OCI-LY7 (cell line): ENCODE results near the gene CSF1R.

Source experiments
- EZH2phosphoT487 ChIP-seq: fragments of 200-600 bp; sonication (generic); IDR thresholded peaks from 2 replicates; pipeline ENCODE4 v1.6.1; 2018; ENCODE audit warnings: low read depth, borderline replicate concordance, mild to moderate bottlenecking, mixed run types, antibody characterized with exemption, low read length, moderate library complexity, mixed read lengths
- TF ChIP-seq, protein P1 (sequence below): fragments of 200-600 bp; sonication (generic); conservative IDR thresholded peaks from 2 replicates; pipeline ENCODE4 v1.5.1; 2014; ENCODE audit warnings: mild to moderate bottlenecking, antibody characterized with exemption, low read length, moderate library complexity, mixed read lengths

DNA sequence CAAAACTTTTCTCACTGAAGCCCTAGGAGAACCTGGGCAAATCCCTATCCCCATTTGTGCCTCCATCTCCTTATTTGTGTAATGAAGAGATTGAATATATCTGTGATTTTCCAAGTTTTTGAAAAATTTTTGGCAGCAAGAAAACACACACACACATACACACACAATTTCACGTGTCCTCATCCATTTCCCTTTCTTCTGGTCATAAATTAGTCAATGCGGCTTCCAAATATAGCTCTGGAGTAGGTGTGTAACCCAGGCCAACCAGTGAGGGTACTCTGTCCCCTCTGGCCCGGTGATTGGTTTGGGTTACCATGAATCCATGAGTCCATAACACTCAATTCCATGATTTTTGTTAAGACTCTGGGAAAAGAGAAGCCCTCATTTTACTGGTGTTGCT, 12.7 kb downstream of the CSF1R start:
- TF ChIP-seq, protein P1, sequence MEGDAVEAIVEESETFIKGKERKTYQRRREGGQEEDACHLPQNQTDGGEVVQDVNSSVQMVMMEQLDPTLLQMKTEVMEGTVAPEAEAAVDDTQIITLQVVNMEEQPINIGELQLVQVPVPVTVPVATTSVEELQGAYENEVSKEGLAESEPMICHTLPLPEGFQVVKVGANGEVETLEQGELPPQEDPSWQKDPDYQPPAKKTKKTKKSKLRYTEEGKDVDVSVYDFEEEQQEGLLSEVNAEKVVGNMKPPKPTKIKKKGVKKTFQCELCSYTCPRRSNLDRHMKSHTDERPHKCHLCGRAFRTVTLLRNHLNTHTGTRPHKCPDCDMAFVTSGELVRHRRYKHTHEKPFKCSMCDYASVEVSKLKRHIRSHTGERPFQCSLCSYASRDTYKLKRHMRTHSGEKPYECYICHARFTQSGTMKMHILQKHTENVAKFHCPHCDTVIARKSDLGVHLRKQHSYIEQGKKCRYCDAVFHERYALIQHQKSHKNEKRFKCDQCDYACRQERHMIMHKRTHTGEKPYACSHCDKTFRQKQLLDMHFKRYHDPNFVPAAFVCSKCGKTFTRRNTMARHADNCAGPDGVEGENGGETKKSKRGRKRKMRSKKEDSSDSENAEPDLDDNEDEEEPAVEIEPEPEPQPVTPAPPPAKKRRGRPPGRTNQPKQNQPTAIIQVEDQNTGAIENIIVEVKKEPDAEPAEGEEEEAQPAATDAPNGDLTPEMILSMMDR = no peak
- TF ChIP-seq EZH2phosphoT487 = no peak
